PC-9 (cell line): Measurements from ENCODE around the gene SLC10A6. TPM values are rescaled to one million over a fixed set of nuclear protein-coding genes. Genes with fewer than 3 reads are reported as not detected.

Experiments used
- BruUV-seq: library from RNA; stranded (reverse); fragments of 400-500 nt; replicated peaks from 2 replicates; lab custom pipeline; 2021; lab: Mats Ljungman, UMichigan
- CTCF ChIA-PET: fragments of 300-600 bp; sonication (Branson Sonifier 250); formaldehyde crosslinking; loops from one replicate; lab custom pipeline; 2022; ENCODE audit warnings: antibody characterized with exemption; lab: Charles Lee
- POLR2A ChIA-PET: fragments of 300-600 bp; sonication (Branson Sonifier 250); formaldehyde crosslinking; loops from one replicate; lab custom pipeline; 2022; ENCODE audit warnings: antibody characterized with exemption; ENCODE audit not compliant: unreplicated experiment; lab: Charles Lee
- DNase-seq, 2 experiments: peaks; one replicate each; pipeline versions ENCODE4 v3.0.0 to v3.0.0-alpha.2; 2015 to 2022; ENCODE audit warnings: mixed read lengths in 1 of 2
- H2AFZ ChIP-seq: fragments of 200-600 bp; sonication (generic); 2 replicates; pipeline ENCODE4 v1.8.1; 2017; ENCODE audit warnings: antibody characterized with exemption
- H3F3A ChIP-seq: fragments of 200-600 bp; sonication (generic); 2 replicates; pipeline ENCODE4 v1.8.1; 2017; ENCODE audit warnings: antibody characterized with exemption, mild to moderate bottlenecking, low read depth; ENCODE audit not compliant: insufficient read depth
- H3K27ac ChIP-seq: fragments of 200-600 bp; sonication (generic); 2 replicates; pipeline ENCODE4 v1.6.1; 2016; ENCODE audit warnings: mixed run types
- H3K27me3 ChIP-seq: fragments of 200-600 bp; sonication (generic); 2 replicates; pipeline ENCODE4 v1.6.1; 2016; ENCODE audit warnings: low read depth, mixed run types; ENCODE audit not compliant: insufficient read depth
- H3K36me3 ChIP-seq: fragments of 200-600 bp; sonication (generic); 2 replicates; pipeline ENCODE4 v1.6.1; 2016; ENCODE audit warnings: low read depth, mixed run types
- H3K4me1 ChIP-seq: fragments of 200-600 bp; sonication (generic); replicated peaks from 2 replicates; pipeline ENCODE4 v1.6.1; 2016; ENCODE audit warnings: mixed run types; ENCODE audit not compliant: insufficient read depth
- H3K4me2 ChIP-seq: fragments of 200-600 bp; sonication (generic); 2 replicates; pipeline ENCODE4 v1.6.1; 2017; ENCODE audit warnings: mixed run types
- H3K4me3 ChIP-seq: fragments of 200-600 bp; sonication (generic); 2 replicates; pipeline ENCODE4 v1.6.1; 2016; ENCODE audit warnings: mixed run types
- H3K79me2 ChIP-seq: fragments of 200-600 bp; sonication (generic); 2 replicates; pipeline ENCODE4 v1.6.1; 2017; ENCODE audit warnings: low read depth, mixed run types
- H3K9me2 ChIP-seq: fragments of 200-600 bp; sonication (generic); 2 replicates; pipeline ENCODE4 v1.8.1; 2017; ENCODE audit warnings: mild to moderate bottlenecking; ENCODE audit not compliant: insufficient read depth
- H3K9me3 ChIP-seq: fragments of 200-600 bp; sonication (generic); 2 replicates; pipeline ENCODE4 v1.8.1; 2016; ENCODE audit warnings: low read depth; ENCODE audit not compliant: insufficient read depth
- H4K20me1 ChIP-seq: fragments of 200-600 bp; sonication (generic); 2 replicates; pipeline ENCODE4 v1.8.1; 2017; ENCODE audit not compliant: insufficient read depth
- CTCF ChIP-seq: fragments of 200-600 bp; sonication (generic); conservative IDR thresholded peaks from 2 replicates; pipeline ENCODE4 v1.6.1; 2017; ENCODE audit warnings: mixed run types, antibody characterized with exemption, mild to moderate bottlenecking, moderate library complexity
- EZH2 ChIP-seq: fragments of 200-600 bp; sonication (generic); IDR thresholded peaks from 2 replicates; pipeline ENCODE4 v1.8.0; 2017; ENCODE audit warnings: antibody characterized with exemption, low read depth
- intact Hi-C: fragments of 100-400 bp; cut with micrococcal nuclease; formaldehyde crosslinking; loops from one replicate; pipeline ENCODE4 v1.10.0; 2022; ENCODE audit not compliant: unreplicated experiment
- total RNA-seq: library from RNA; stranded (reverse); gene quantifications from 2 replicates; pipeline ENCODE4 v1.2.3, GENCODE V29; 2021

Gene SLC10A6
- total RNA-seq, 1 experiment from 2014 or later, result not detected

DNA sequence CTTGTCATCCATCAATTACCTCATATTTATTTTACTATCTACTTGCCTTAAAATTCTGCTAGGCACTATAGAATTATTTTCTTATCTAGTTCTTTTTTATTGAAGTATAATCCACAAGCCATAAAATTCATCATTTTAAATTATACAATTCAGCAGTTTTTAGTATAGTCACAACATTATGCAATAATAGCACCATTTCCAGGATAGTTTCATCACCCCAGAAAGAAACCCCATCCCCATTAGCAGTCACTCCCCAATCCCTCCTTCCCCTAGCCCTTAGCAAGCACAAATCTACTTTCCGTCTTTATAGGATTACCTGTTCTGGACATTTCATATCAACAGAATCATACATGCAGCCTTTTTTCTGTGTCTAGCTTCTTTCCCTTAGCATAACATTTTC is 15.6 kb downstream of the SLC10A6 start:
- no peak for TF ChIP-seq CTCF
- BruUV-seq, result no TSS peak
- no peaks in the 10 kb centered on the region for H3K79me2 ChIP-seq
- no peaks in the 10 kb centered on the region for H3K9me2 ChIP-seq
- H3K27ac ChIP-seq, result no peak overlapping the region
- no peaks in the 10 kb centered on the region for H3K36me3 ChIP-seq
- ChIA-PET CTCF (no interaction called here), POLR2A (no interaction called here)
- no peaks in the 10 kb centered on the region for H4K20me1 ChIP-seq
- no peaks in the 10 kb centered on the region for H3K27me3 ChIP-seq
- H3F3A ChIP-seq, result peaks cover 23% of the 10 kb centered on the region
- H3K4me3 ChIP-seq, result no peak overlapping the region
- peaks cover 31% of the 10 kb centered on the region for H3K4me1 ChIP-seq
- no peak for DNase-seq
- H3K9me3 ChIP-seq, result no peaks in the 10 kb centered on the region
- intact Hi-C loops, result no loop called here
- H2AFZ ChIP-seq, result no peak overlapping the region
- no peak overlapping the region for H3K4me2 ChIP-seq

GRCh38 chr4:86831262-86832130 is 17.7 kb downstream of the SLC10A6 start:
- TF ChIP-seq CTCF, result no peak
- TF ChIP-seq EZH2, result no peak
- Histone ChIP-seq H3K27me3 (no peaks in the 10 kb centered on the region), H3K4me1 (peaks cover 35% of the 10 kb centered on the region), H3K4me2 (peak overlapping the region; percentile 69), H3K4me3 (peak overlapping the region; percentile 14; the same call in 1 of the 2 replicates), H3K9me3 (no peaks in the 10 kb centered on the region), H3K9me2 (no peaks in the 10 kb centered on the region), H4K20me1 (no peaks in the 10 kb centered on the region), H3K36me3 (no peaks in the 10 kb centered on the region), H2AFZ (peak overlapping the region; percentile 44; the same call in 1 of the 2 replicates), H3K27ac (peak overlapping the region; percentile 90), H3F3A (peaks cover 23% of the 10 kb centered on the region), H3K79me2 (no peaks in the 10 kb centered on the region)
- CTCF ChIA-PET, result interaction anchor here (0.6 to 2.0 kb wide), 2 partner anchors 24 to 64 kb away, joined by 5 to 10 read pairs; no protein-coding TSS in a partner anchor
- intact Hi-C loops, result no loop called here
- no TSS peak for BruUV-seq
- peak; percentile 69 to 96 for DNase-seq
- POLR2A ChIA-PET, result interaction anchor here (0.7 kb wide), 1 partner anchor 867 kb away, joined by 6 read pairs; no protein-coding TSS in a partner anchor

DNA sequence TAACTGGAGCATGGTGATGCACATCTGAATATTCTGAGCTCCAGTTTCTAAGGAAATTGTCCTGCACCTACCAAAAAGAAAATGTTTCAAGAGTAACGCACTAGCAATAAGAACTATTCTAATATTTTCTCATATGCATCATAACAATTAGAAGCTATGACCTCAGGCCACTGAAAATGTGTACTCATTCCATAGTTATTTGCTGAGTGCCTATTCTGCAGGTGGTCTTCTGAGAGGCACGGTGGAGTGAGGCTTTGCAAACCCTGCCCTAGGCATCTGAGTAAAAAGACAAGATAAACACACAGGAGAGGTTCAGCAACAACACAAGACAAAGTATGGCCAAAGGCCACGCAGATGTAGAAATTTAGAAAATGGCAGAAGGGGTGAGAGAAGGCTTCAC is 23.7 kb downstream of the SLC10A6 start:
- Histone ChIP-seq H3K4me1 (peaks cover 14% of the 10 kb centered on the region), H4K20me1 (no peaks in the 10 kb centered on the region), H3K4me2 (no peak overlapping the region), H3K27ac (no peak overlapping the region), H3K27me3 (no peaks in the 10 kb centered on the region), H3K79me2 (no peaks in the 10 kb centered on the region), H2AFZ (no peak overlapping the region), H3K36me3 (no peaks in the 10 kb centered on the region), H3F3A (peaks cover 9% of the 10 kb centered on the region), H3K4me3 (no peak overlapping the region), H3K9me2 (no peaks in the 10 kb centered on the region), H3K9me3 (no peaks in the 10 kb centered on the region)
- CTCF ChIA-PET, result no interaction called here
- no peak for DNase-seq
- TF ChIP-seq CTCF (no peak), EZH2 (no peak)
- intact Hi-C loops, result no loop called here
- no TSS peak for BruUV-seq
- POLR2A ChIA-PET, result no interaction called here
